ENCODE data around the gene TRPV4.

DNA sequence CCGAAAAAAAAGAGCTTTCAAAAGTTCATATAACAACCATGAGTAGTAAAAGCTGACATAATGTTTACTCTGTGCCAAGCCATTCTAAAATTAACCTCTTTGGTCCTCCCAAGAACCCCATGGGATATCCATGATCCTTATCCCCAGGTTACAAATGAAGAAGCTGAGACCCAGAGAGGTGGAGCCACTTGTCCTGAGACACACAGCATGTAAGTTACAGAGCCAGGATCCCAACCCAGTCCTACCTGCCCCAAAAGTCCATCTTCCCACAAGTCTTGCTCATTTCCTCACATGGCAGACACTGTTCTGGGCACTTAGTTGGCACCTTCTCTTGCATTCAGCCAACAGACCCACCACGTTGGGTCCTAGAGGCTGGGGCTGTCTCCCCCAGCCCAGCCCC is 37.1 kb downstream of the TRPV4 start:
- TF ChIP-seq, protein P1, sequence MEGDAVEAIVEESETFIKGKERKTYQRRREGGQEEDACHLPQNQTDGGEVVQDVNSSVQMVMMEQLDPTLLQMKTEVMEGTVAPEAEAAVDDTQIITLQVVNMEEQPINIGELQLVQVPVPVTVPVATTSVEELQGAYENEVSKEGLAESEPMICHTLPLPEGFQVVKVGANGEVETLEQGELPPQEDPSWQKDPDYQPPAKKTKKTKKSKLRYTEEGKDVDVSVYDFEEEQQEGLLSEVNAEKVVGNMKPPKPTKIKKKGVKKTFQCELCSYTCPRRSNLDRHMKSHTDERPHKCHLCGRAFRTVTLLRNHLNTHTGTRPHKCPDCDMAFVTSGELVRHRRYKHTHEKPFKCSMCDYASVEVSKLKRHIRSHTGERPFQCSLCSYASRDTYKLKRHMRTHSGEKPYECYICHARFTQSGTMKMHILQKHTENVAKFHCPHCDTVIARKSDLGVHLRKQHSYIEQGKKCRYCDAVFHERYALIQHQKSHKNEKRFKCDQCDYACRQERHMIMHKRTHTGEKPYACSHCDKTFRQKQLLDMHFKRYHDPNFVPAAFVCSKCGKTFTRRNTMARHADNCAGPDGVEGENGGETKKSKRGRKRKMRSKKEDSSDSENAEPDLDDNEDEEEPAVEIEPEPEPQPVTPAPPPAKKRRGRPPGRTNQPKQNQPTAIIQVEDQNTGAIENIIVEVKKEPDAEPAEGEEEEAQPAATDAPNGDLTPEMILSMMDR (IDR thresholded peaks at IDR 0.05 in 2 of 3, conservative IDR thresholded peaks at IDR 0.05 in 1 of 3; ENCODE audit: control insufficient read depth in 2 of 3, extremely low read depth in 1 of 3, insufficient read depth in 1 of 3, low read depth in 3 of 3, low read length in 3 of 3): no peak
- TF ChIP-seq POLR2AphosphoS5 (IDR thresholded peaks at IDR 0.05; ENCODE audit: low read length) (no peak), SMAD5 (IDR thresholded peaks at IDR 0.05; ENCODE audit: low read depth) (no peak), STAT3 (IDR thresholded peaks at IDR 0.05; ENCODE audit: low read depth, low read length) (no peak), EZH2 (IDR thresholded peaks at IDR 0.05; ENCODE audit: borderline replicate concordance, control insufficient read depth, low read depth, low read length) (no peak), POLR2AphosphoS2 (IDR thresholded peaks at IDR 0.05; ENCODE audit: low read depth, low read length) (no peak), BCL11A (IDR thresholded peaks at IDR 0.05; ENCODE audit: low read depth, low read length) (no peak), ASH2L (IDR thresholded peaks at IDR 0.05; ENCODE audit: borderline replicate concordance, low read depth) (no peak), RCOR1 (conservative IDR thresholded peaks at IDR 0.05; ENCODE audit: low read depth, low read length) (no peak)
- TF ChIP-seq, protein P2, sequence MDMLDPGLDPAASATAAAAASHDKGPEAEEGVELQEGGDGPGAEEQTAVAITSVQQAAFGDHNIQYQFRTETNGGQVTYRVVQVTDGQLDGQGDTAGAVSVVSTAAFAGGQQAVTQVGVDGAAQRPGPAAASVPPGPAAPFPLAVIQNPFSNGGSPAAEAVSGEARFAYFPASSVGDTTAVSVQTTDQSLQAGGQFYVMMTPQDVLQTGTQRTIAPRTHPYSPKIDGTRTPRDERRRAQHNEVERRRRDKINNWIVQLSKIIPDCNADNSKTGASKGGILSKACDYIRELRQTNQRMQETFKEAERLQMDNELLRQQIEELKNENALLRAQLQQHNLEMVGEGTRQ (IDR thresholded peaks at IDR 0.05; ENCODE audit: borderline replicate concordance, low read depth, low read length): no peak

Data from GM12878 (cell line).